SK-N-SH (cell line): ENCODE measurements around the gene STH. TPM values are rescaled to one million over a fixed set of nuclear protein-coding genes. Genes with fewer than 3 reads are reported as not detected.

Source experiments
- CTCF ChIA-PET: fragments of 300-600, 350-600 bp; formaldehyde crosslinking; extraction: SDS; loops from one replicate; lab custom pipeline; 2021; lab: Yijun Ruan, JAX
- POLR2A ChIA-PET: fragments of 350-600 bp; sonication (Branson Sonifier 250); formaldehyde crosslinking; extraction: SDS; loops from one replicate; lab custom pipeline; 2020; ENCODE audit warnings: antibody characterized with exemption, inconsistent platforms; lab: Yijun Ruan, JAX
- DNase-seq: peaks from one replicate; pipeline ENCODE4 v3.0.0; 2012
- H2AFZ ChIP-seq: fragments of 200-600 bp; sonication (generic); 2 replicates; pipeline ENCODE4 v1.8.1; 2016; ENCODE audit warnings: antibody characterized with exemption, mild to moderate bottlenecking, low read depth
- H3F3A ChIP-seq: fragments of 200-600 bp; sonication (generic); replicated peaks from 2 replicates; pipeline ENCODE3; 2016; ENCODE audit warnings: antibody characterized with exemption, mild to moderate bottlenecking; ENCODE audit not compliant: insufficient read depth
- H3K27ac ChIP-seq, 2 experiments: fragments of 200-500 bp in 1 of 2; fragments of 200-600 bp in 1 of 2; sonication (Bioruptor generic) in 1 of 2; sonication (generic), shearing (Covaris generic) in 1 of 2; 2 replicates each; pipeline versions ENCODE4 v1.5.1 to v1.6.1; 2014 to 2016; ENCODE audit warnings: low read depth in 2 of 2, inconsistent platforms in 1 of 2, low read length in 1 of 2, mild to moderate bottlenecking in 1 of 2, mixed read lengths in 1 of 2
- H3K27me3 ChIP-seq: fragments of 200-600 bp; sonication (generic), shearing (Covaris generic); 2 replicates; pipeline ENCODE4 v1.6.1; 2016; ENCODE audit warnings: mixed run types; ENCODE audit not compliant: insufficient read depth
- H3K36me3 ChIP-seq, 2 experiments: fragments of 200-500 bp in 1 of 2; fragments of 200-600 bp in 1 of 2; sonication (Bioruptor generic) in 1 of 2; sonication (generic) in 1 of 2; replicated peaks in 1 of 2; 2 replicates each; pipeline versions ENCODE3 to v1.5.1; 2014 to 2016; ENCODE audit warnings: low read length in 1 of 2, mild to moderate bottlenecking in 1 of 2; ENCODE audit not compliant: insufficient read depth in 2 of 2, control insufficient read depth in 1 of 2
- H3K4me1 ChIP-seq, 2 experiments: fragments of 200-500 bp in 1 of 2; fragments of 200-600 bp in 1 of 2; sonication (Bioruptor generic) in 1 of 2; sonication (generic), shearing (Covaris generic) in 1 of 2; 2 replicates each; pipeline versions ENCODE4 v1.5.1 to v1.6.1; 2014 to 2016; ENCODE audit warnings: low read depth in 1 of 2, low read length in 1 of 2, mixed run types in 1 of 2; ENCODE audit not compliant: insufficient read depth in 2 of 2, control insufficient read depth in 1 of 2
- H3K4me2 ChIP-seq: fragments of 200-600 bp; sonication (generic), shearing (Covaris generic); 2 replicates; pipeline ENCODE4 v1.6.1; 2017; ENCODE audit warnings: mixed run types
- H3K4me3 ChIP-seq, 2 experiments: fragments of 200-500 bp in 1 of 2; fragments of 200-600 bp in 1 of 2; sonication (Bioruptor generic) in 1 of 2; sonication (generic), shearing (Covaris generic) in 1 of 2; 2 replicates each; pipeline versions ENCODE4 v1.5.1 to v1.8.1; 2014 to 2016; ENCODE audit warnings: low read depth in 2 of 2, inconsistent platforms in 1 of 2, low read length in 1 of 2, mild to moderate bottlenecking in 1 of 2, mixed read lengths in 1 of 2, moderate library complexity in 1 of 2
- H3K79me2 ChIP-seq: fragments of 200-600 bp; sonication (generic); 2 replicates; pipeline ENCODE4 v1.8.1; 2017; ENCODE audit warnings: mild to moderate bottlenecking; ENCODE audit not compliant: insufficient read depth
- H3K9ac ChIP-seq: fragments of 200-600 bp; sonication (generic); 2 replicates; pipeline ENCODE4 v1.6.1; 2017; ENCODE audit warnings: mixed run types
- H3K9me2 ChIP-seq: fragments of 200-600 bp; sonication (generic); 2 replicates; pipeline ENCODE4 v1.6.1; 2017; ENCODE audit warnings: mixed run types
- H3K9me3 ChIP-seq: fragments of 200-600 bp; sonication (generic); 2 replicates; pipeline ENCODE4 v1.6.1; 2017; ENCODE audit warnings: mixed run types, mild to moderate bottlenecking, moderate library complexity
- H4K20me1 ChIP-seq: fragments of 200-600 bp; sonication (generic); 2 replicates; pipeline ENCODE4 v1.6.1; 2017; ENCODE audit warnings: mild to moderate bottlenecking, mixed run types; ENCODE audit not compliant: insufficient read depth
- CTCF ChIP-seq: fragments of 200-600 bp; sonication (generic); IDR thresholded peaks from 2 replicates; pipeline ENCODE4 v1.6.1; 2017; ENCODE audit warnings: antibody characterized with exemption, mild to moderate bottlenecking, moderate library complexity
- EZH2phosphoT487 ChIP-seq: fragments of 200-600 bp; sonication (generic); IDR thresholded peaks from 2 replicates; pipeline ENCODE4 v1.6.1; 2017; ENCODE audit warnings: low read depth, mixed run types, mild to moderate bottlenecking, antibody characterized with exemption, moderate library complexity, borderline replicate concordance
- FOXM1 ChIP-seq: IDR thresholded peaks from 2 replicates; pipeline ENCODE4 v1.4.0; 2012; ENCODE audit warnings: low read depth, mild to moderate bottlenecking
- GABPA ChIP-seq: IDR thresholded peaks from 2 replicates; pipeline ENCODE4 v1.4.0; 2012; ENCODE audit warnings: low read depth, mild to moderate bottlenecking
- GATA2 ChIP-seq: sonication (generic); formaldehyde crosslinking; IDR thresholded peaks from 2 replicates; pipeline ENCODE4 v1.5.0; 2020; ENCODE audit warnings: mild to moderate bottlenecking, missing genetic modification reagents
- IRF3 ChIP-seq: fragments of 150-350 bp; IDR thresholded peaks from 2 replicates; pipeline ENCODE4 v1.6.1; 2016; ENCODE audit warnings: mild to moderate bottlenecking, low read depth, low read length
- MEF2A ChIP-seq: IDR thresholded peaks from 2 replicates; pipeline ENCODE4 v1.4.0; 2012; ENCODE audit warnings: low read depth, borderline replicate concordance
- MXI1 ChIP-seq: IDR thresholded peaks from 2 replicates; pipeline ENCODE4 v1.6.1; 2012; ENCODE audit warnings: mild to moderate bottlenecking, low read depth, low read length, improper control_type of control experiment
- NFIC ChIP-seq: IDR thresholded peaks from 2 replicates; pipeline ENCODE4 v1.4.0; 2012; ENCODE audit warnings: borderline replicate concordance
- REST ChIP-seq: IDR thresholded peaks from 2 replicates; pipeline ENCODE4 v1.6.1; 2012; ENCODE audit warnings: mild to moderate bottlenecking, low read depth, low read length, moderate library complexity
- RXRA ChIP-seq: IDR thresholded peaks from 2 replicates; pipeline ENCODE4 v1.4.0; 2012; ENCODE audit warnings: low read depth, mild to moderate bottlenecking, borderline replicate concordance
- SIN3A ChIP-seq: IDR thresholded peaks from 2 replicates; pipeline ENCODE4 v1.6.1; 2012; ENCODE audit warnings: low read depth, mild to moderate bottlenecking, low read length, moderate library complexity, borderline replicate concordance
- SMC3 ChIP-seq: IDR thresholded peaks from 2 replicates; pipeline ENCODE4 v1.6.1; 2012; ENCODE audit warnings: low read depth, low read length, improper control_type of control experiment
- TCF12 ChIP-seq: IDR thresholded peaks from 2 replicates; pipeline ENCODE4 v1.4.0; 2012
- TEAD4 ChIP-seq: IDR thresholded peaks from 2 replicates; pipeline ENCODE4 v1.4.0; 2012; ENCODE audit warnings: mild to moderate bottlenecking, borderline replicate concordance; ENCODE audit not compliant: insufficient read depth
- USF1 ChIP-seq: IDR thresholded peaks from 2 replicates; pipeline ENCODE4 v1.4.0; 2012; ENCODE audit warnings: low read depth, borderline replicate concordance
- ZBTB33 ChIP-seq: IDR thresholded peaks from 2 replicates; pipeline ENCODE4 v1.4.0; 2012; ENCODE audit warnings: low read depth, borderline replicate concordance
- WGBS: methylation state at CpG from one replicate; pipeline ENCODE4 v1.1.6; 2017; ENCODE audit warnings: low lambda C conversion rate; 5-methylcytosine and 5-hydroxymethylcytosine counted together
- polyA plus RNA-seq, 3 experiments: library from polyadenylated mRNA; depleted of rRNA; stranded (reverse); fragments of >200 nt; gene quantifications; 2 replicates each; pipeline ENCODE4 v1.2.3, GENCODE V29; 2012

The STH gene
- polyA plus RNA-seq, 1 of the 3 experiments (the other 2 are of a cell fraction), result not detected

GRCh38 chr17:46023783-46024388 lies 24.8 kb downstream of the STH start:
- no peak overlapping the region for H3K4me3 ChIP-seq
- peaks cover 3% of the 10 kb centered on the region for H3F3A ChIP-seq
- H3K27me3 ChIP-seq, result no peaks in the 10 kb centered on the region
- TF ChIP-seq EZH2phosphoT487 (no peak), USF1 (no peak), TEAD4 (no peak), RXRA (no peak)
- H3K79me2 ChIP-seq, result no peaks in the 10 kb centered on the region
- H4K20me1 ChIP-seq, result peaks cover 4% of the 10 kb centered on the region; the same call in 1 of the 2 replicates
- peaks cover 18 to 51% of the 10 kb centered on the region in 2 experiments for H3K36me3 ChIP-seq
- peaks cover 0 to 14% of the 10 kb centered on the region in 2 experiments; a peak in 1 of 4 replicates for H3K4me1 ChIP-seq
- 97% methylated on average over 24 of the region's 24 CpGs for WGBS
- no peak overlapping the region for H3K9ac ChIP-seq
- no peak overlapping the region for H3K4me2 ChIP-seq
- no peak overlapping the region for H2AFZ ChIP-seq
- ChIA-PET POLR2A (no interaction called here), CTCF (interaction anchor here (1.8 to 3.0 kb wide), 3 partner anchors 10 to 21 kb away, joined by 4 to 10 read pairs (median 6); no protein-coding TSS in a partner anchor)
- H3K9me3 ChIP-seq, result no peaks in the 10 kb centered on the region
- H3K9me2 ChIP-seq, result no peaks in the 10 kb centered on the region
- DNase-seq, result no peak
- no peak overlapping the region for H3K27ac ChIP-seq

GRCh38 chr17:46024590-46024989 lies 25.5 kb downstream of the STH start:
- Histone ChIP-seq H3K9ac (no peak overlapping the region), H3K27me3 (no peaks in the 10 kb centered on the region), H3K27ac (no peak overlapping the region), H3K4me1 (peaks cover 0 to 14% of the 10 kb centered on the region in 2 experiments; a peak in 1 of 4 replicates), H2AFZ (no peak overlapping the region), H3K79me2 (no peaks in the 10 kb centered on the region), H4K20me1 (peaks cover 4% of the 10 kb centered on the region), H3K9me2 (no peaks in the 10 kb centered on the region), H3F3A (peaks cover 4% of the 10 kb centered on the region), H3K4me3 (no peak overlapping the region), H3K9me3 (no peaks in the 10 kb centered on the region), H3K36me3 (peaks cover 21 to 58% of the 10 kb centered on the region in 2 experiments), H3K4me2 (no peak overlapping the region)
- no peak for DNase-seq
- ChIA-PET CTCF (interaction anchor here (3.0 kb wide), 1 partner anchor 20 kb away, joined by 10 read pairs; no protein-coding TSS in a partner anchor), POLR2A (interaction anchor here (0.6 kb wide), 1 partner anchor 138 kb away, joined by 3 read pairs; no protein-coding TSS in a partner anchor)
- WGBS, result 88% methylated on average over 14 of the region's 14 CpGs
- no peak for TF ChIP-seq SIN3A
- no peak for TF ChIP-seq MXI1
- TF ChIP-seq IRF3, result no peak
- TF ChIP-seq ZBTB33, result no peak
- no peak for TF ChIP-seq GATA2
- TF ChIP-seq TCF12, result no peak
- TF ChIP-seq NFIC, result no peak
- no peak for TF ChIP-seq EZH2phosphoT487
- no peak for TF ChIP-seq MEF2A
- no peak for TF ChIP-seq CTCF
- TF ChIP-seq GABPA, result no peak
- TF ChIP-seq REST, result no peak
- no peak for TF ChIP-seq SMC3
- no peak for TF ChIP-seq FOXM1
